ENCODE results near the gene VDR. TPM values are rescaled to one million over a fixed set of nuclear protein-coding genes. Genes with fewer than 3 reads are reported as not detected.

Gene VDR
- total RNA-seq, 1 donor from 2014 or later = not detected

DNA sequence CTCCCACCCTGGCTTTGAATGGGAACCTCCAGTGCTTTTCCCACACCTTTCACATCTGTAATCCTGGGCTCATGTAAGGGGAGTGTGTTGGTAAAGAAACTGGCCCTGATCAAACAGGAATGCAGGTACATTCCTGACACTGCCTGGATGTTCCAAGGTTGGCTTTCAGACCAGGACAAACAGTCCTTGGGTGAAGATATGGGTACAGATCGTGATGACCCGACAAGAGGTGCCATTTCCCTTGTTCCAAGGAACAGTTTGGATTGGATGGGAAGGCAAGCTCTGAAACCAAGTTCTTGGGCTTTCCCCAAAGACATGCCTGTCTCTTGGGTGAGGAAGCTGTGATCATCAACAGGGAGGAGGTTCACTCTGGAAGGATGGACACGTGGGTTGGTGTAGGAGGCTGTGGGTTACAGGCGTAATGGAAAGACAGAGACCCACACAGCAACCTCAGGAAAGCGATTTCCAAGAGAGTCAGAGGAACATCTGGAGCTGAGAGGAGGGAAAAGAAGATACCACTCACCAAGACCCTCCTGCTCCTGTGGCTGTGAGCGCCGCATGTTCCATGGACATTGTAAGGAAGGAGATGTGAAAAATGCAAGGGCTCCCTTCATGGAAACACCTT lies 26.4 kb downstream of the VDR start:
- no peak for DNase-seq (ENCODE audit: low spot score)
- TF ChIP-seq EZH2phosphoT487 (IDR thresholded peaks at IDR 0.05) (no peak), EZH2 (IDR thresholded peaks at IDR 0.05) (no peak)
- TF ChIP-seq, protein P1, sequence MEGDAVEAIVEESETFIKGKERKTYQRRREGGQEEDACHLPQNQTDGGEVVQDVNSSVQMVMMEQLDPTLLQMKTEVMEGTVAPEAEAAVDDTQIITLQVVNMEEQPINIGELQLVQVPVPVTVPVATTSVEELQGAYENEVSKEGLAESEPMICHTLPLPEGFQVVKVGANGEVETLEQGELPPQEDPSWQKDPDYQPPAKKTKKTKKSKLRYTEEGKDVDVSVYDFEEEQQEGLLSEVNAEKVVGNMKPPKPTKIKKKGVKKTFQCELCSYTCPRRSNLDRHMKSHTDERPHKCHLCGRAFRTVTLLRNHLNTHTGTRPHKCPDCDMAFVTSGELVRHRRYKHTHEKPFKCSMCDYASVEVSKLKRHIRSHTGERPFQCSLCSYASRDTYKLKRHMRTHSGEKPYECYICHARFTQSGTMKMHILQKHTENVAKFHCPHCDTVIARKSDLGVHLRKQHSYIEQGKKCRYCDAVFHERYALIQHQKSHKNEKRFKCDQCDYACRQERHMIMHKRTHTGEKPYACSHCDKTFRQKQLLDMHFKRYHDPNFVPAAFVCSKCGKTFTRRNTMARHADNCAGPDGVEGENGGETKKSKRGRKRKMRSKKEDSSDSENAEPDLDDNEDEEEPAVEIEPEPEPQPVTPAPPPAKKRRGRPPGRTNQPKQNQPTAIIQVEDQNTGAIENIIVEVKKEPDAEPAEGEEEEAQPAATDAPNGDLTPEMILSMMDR (IDR thresholded peaks at IDR 0.05) = no peak
- H3K4me1 Mint-ChIP-seq = peaks cover 1% of the 10 kb centered on the region
- Histone ChIP-seq H3K9me3 (ENCODE audit: low read depth) (no peaks in the 10 kb centered on the region), H3F3A (ENCODE audit: low read depth) (no peaks in the 10 kb centered on the region), H3K36me3 (no peaks in the 10 kb centered on the region), H3K27me3 (no peaks in the 10 kb centered on the region), H3K4me2 (no peak overlapping the region), H3K27ac (no peak overlapping the region), H3K4me1 (peaks cover 6% of the 10 kb centered on the region), H4K20me1 (ENCODE audit: low read depth) (no peaks in the 10 kb centered on the region), H3K79me2 (ENCODE audit: low read depth) (no peaks in the 10 kb centered on the region), H3K9ac (no peak overlapping the region), H3K4me3 (no peak overlapping the region), H2AFZ (replicated peaks) (no peak overlapping the region)
- no peak overlapping the region for H3K27ac Mint-ChIP-seq
- H3K36me3 Mint-ChIP-seq = no peaks in the 10 kb centered on the region
- H3K4me3 Mint-ChIP-seq = no peak overlapping the region
- H3K27me3 Mint-ChIP-seq (ENCODE audit: insufficient read depth, low read depth) = peaks cover 18% of the 10 kb centered on the region
- H3K9me3 Mint-ChIP-seq = no peaks in the 10 kb centered on the region

DNA sequence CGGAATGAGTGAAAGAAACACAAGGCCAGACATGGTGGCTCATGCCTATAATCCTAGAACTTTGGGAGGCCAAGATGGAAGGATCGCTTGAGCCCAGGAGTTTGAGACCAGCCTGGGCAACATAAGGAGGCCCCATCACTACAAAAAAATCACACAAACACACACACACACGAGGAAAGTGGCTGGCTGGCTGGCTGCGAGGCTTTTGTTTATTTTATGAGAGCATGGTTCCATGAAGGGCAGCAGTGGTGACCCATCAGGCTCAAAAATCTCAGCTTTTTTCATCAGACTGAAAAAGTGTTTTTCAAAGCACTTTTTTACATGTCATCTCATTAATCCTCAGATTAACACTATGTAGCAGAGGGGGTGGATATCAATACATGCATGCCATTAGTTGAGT lies 27.7 kb downstream of the VDR start:
- Mint-ChIP-seq H3K4me1 (no peaks in the 10 kb centered on the region), H3K27ac (no peak overlapping the region), H3K4me3 (no peak overlapping the region), H3K9me3 (no peaks in the 10 kb centered on the region), H3K36me3 (no peaks in the 10 kb centered on the region), H3K27me3 (ENCODE audit: insufficient read depth, low read depth) (peaks cover 14% of the 10 kb centered on the region)
- peaks cover 6% of the 10 kb centered on the region for H3K4me1 ChIP-seq
- no peak for DNase-seq (ENCODE audit: low spot score)
- H3K27me3 ChIP-seq = no peaks in the 10 kb centered on the region
- H2AFZ ChIP-seq (replicated peaks) = no peak overlapping the region
- no peaks in the 10 kb centered on the region for H3F3A ChIP-seq (ENCODE audit: low read depth)
- H3K9me3 ChIP-seq (ENCODE audit: low read depth) = no peaks in the 10 kb centered on the region
- no peaks in the 10 kb centered on the region for H4K20me1 ChIP-seq (ENCODE audit: low read depth)
- H3K4me3 ChIP-seq = no peak overlapping the region
- no peak overlapping the region for H3K27ac ChIP-seq
- H3K4me2 ChIP-seq = no peak overlapping the region
- no peaks in the 10 kb centered on the region for H3K79me2 ChIP-seq (ENCODE audit: low read depth)
- H3K36me3 ChIP-seq = no peaks in the 10 kb centered on the region
- H3K9ac ChIP-seq = no peak overlapping the region
- no peak for TF ChIP-seq EZH2 (IDR thresholded peaks at IDR 0.05)
- TF ChIP-seq, protein P1 (IDR thresholded peaks at IDR 0.05) = no peak
- TF ChIP-seq EZH2phosphoT487 (IDR thresholded peaks at IDR 0.05) = no peak

DNA sequence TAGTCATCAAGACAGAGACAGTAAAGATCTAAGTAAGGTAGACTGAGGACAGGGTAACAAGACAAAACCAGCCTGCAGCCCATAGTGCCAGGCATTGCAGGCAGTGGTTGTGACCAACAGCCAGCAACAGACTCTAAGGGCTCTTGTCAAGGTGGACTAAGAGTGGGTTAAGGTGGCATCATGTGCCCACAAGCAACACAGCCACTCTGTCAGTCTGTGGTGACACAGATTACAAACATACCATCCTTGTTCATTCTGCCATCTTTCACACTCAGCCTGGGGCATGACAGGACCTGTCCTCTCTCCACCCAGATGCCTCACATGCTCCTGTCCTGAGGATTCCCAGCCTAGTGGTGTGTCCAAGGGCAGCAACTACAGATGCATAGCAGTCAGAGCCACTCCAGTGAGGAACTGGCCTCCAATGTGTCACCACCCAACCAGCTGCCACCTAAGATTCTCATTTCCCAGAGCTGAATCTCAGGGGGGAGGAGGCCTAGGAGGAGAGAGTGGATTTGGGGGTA lies 28.3 kb downstream of the VDR start:
- Mint-ChIP-seq H3K27me3 (ENCODE audit: insufficient read depth, low read depth) (peaks cover 8% of the 10 kb centered on the region), H3K27ac (no peak overlapping the region), H3K4me1 (no peaks in the 10 kb centered on the region), H3K36me3 (no peaks in the 10 kb centered on the region), H3K9me3 (no peaks in the 10 kb centered on the region), H3K4me3 (no peak overlapping the region)
- DNase-seq (ENCODE audit: low spot score) = no peak
- Histone ChIP-seq H3K36me3 (no peaks in the 10 kb centered on the region), H3K27ac (no peak overlapping the region), H3K9me3 (ENCODE audit: low read depth) (no peaks in the 10 kb centered on the region), H3F3A (ENCODE audit: low read depth) (no peaks in the 10 kb centered on the region), H3K4me1 (peaks cover 6% of the 10 kb centered on the region), H3K79me2 (ENCODE audit: low read depth) (no peaks in the 10 kb centered on the region), H2AFZ (replicated peaks) (no peak overlapping the region), H3K27me3 (no peaks in the 10 kb centered on the region), H3K9ac (no peak overlapping the region), H3K4me3 (no peak overlapping the region), H4K20me1 (ENCODE audit: low read depth) (no peaks in the 10 kb centered on the region), H3K4me2 (no peak overlapping the region)
- no peak for TF ChIP-seq EZH2 (IDR thresholded peaks at IDR 0.05)
- TF ChIP-seq EZH2phosphoT487 (IDR thresholded peaks at IDR 0.05) = no peak
- TF ChIP-seq, protein P1 (IDR thresholded peaks at IDR 0.05) = no peak
